Activated CD4-positive, CD25-positive, alpha-beta regulatory T cell treated with anti-CD3 and anti-CD28 coated beads, Interleukin-2, amount 50 U/mL, for 72 hours (primary cell): ENCODE data around the gene MLLT3.

ENCODE experiments used
- DNase-seq: peaks from one replicate; pipeline ENCODE4 v3.0.0; 2021

The MLLT3 gene

DNA sequence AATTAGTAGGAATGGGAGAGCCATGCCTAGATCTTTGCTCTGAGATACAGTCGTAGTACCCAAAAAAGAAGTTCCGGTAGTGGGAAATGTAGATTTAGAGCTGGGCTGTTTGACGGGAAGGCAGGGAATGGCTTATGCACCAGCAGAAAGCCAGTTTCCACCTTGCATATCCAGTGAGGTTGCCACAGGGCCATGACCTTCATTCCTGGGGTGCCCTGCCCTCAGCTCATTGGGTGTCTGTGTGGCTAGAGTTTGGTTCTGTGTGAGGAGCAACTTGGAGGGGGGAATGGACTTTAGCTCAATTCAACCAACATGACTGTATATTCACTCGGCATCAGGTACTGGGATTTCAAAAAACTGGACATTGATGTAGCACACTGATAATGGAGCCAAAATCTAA is 300.1 kb downstream of the MLLT3 start:
- no peak for DNase-seq

DNA sequence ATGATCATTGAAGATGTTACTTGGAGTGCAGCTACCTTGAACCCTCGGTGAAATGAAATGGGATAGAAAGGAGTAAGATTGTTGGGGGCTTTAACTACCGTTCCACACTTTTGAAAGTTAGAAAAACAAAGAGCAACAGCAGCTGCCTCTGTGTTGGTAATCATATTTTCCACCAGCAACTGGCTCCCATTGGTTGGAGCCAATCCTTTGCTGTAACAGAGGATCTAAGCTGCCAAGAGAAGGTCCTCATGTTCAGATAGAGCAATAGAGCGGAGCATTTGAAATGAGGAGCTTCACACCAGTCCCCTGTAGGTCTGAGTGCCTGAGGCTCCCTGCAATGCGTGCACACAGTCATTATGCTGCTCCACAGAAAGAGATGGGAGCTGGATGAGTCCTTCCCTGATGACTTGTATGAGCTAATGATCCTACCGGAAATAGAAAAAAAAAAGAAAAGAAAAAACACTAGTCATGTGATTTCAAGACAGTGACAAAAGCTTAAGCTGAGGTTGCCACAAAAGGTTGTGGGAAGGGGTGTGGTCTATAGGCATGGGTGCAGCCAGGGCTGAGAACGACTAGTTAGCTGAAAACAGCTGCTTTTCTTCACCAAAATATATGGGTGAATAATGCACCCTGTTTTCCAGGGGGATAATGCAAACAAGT is 300.7 kb downstream of the MLLT3 start:
- no peak for DNase-seq

DNA sequence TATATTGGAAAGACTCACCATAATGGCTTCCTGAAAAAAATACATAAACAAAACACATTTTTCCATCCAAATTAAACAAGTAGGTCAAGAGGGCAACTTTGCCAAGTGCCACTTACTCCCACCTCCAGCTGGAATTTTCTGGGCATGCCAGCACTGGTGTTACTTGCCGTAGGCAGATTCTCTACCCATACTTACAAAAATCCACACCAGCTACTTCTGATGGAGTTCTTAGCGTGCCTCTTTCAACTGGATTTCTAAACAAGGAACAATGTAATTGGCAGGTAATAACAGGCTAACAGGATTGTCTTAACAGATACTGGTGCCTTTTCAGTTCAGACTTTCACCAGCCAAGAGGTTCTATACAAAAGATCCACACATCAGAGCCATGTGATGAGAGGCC is 301.4 kb downstream of the MLLT3 start:
- no peak for DNase-seq

DNA sequence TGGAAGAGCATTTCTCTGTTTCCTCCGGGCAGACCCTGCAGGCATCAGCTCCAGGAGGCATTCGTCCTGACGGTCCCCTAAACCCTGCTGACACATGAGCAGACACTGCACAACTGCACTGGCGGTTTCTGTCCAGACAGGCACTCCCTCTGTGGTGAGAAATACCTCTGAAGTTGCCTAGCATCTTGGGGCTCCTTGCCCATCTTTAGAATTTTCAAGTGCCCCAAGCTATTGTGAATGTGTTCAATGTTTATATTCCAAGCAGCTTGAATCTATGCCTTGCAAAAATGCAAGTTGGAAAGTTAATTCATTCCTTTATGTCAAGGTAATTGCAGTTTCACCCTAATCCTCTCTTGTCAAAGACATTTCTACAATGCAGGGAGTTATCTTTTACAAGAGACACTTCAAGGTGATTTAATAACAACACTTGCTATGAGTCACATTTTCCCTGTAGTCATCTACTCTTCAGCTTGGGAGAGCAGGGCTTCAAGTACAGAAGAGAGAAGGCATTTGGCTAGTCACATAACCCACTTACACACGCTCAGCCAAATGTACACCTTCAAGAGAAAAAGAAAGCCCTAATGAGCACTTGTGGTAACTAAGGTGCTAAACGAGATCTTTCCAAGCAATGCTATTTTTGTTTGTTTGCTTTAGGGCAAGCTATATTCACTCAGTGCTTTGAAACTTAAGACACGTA is 302.5 kb downstream of the MLLT3 start:
- no peak for DNase-seq

DNA sequence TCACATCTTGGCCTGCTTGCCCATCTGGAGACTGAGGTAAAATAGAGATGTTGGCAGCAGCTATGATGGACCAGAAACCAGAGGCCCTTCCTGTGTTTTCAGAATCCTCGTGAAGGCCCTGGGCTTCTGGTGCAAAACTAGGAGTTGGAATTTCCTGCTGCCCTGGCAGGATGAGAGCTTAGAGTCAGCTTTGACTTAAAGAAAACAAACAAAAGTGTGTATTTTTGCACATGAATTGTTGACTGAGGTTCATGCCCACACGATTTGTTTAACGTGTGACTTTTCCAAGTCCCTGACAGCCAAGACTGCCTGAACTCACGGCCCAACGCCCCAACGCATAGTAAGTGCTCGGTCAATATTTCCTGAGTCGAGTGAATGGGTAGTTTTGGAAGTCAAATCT is 303.1 kb downstream of the MLLT3 start:
- DNase-seq: no peak

DNA sequence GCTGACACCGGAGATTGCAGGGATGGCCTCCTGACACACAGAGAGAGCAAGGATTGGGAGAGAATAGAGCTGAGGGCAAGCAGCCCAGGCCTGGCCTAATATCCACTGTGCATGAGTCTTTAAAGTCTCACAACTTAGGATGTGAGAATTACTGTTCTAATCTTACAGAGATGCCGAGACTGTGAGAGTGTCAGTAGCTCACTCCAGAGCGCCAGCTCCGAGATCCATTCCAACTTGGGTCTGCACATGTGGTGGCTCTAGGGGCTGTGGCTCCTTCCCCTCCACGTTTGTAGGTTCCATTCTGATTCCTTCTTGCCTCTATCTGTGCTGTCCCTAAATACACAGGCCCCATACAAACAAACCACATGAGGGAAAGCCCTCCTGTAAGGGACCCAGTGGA is 304.6 kb downstream of the MLLT3 start:
- no peak for DNase-seq

DNA sequence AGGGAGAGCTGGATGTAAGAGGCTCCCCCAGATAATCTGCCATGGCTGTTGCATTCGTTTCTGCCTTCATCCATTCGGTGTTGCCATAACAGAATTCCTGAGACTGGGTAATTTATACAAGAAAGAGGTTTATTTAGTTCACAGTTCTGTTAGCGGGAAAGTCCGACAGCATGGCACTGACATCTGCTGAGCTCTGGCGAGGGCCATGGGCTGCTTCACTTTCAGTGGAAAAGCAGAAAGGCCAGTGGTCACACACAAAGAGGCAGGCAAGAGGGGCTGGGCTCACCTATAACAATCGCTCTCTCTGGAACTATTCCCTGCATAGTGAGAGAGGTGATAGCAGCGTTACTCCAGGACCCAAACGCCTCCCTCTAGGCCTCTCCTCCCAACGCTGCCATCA is 305.9 kb downstream of the MLLT3 start:
- no peak for DNase-seq

DNA sequence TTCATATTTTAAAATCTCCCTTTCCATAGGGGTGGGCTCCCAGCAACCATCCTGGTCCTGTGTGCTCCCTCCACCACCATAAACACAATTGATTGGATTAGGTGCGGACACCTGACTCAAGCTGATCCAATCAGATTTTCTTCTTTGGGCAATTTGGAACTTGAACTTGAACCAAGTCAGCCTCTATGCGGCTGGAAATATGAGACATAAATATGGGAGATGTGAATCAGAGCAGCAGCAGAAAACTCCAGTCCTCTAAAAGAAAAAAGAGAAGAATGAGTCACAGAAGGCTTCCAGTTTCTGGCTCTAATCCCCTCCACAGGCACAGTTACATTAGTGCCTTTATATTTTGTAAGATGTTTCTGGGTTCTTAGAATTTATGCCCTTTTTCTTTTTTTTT is 306.6 kb downstream of the MLLT3 start:
- no peak for DNase-seq

DNA sequence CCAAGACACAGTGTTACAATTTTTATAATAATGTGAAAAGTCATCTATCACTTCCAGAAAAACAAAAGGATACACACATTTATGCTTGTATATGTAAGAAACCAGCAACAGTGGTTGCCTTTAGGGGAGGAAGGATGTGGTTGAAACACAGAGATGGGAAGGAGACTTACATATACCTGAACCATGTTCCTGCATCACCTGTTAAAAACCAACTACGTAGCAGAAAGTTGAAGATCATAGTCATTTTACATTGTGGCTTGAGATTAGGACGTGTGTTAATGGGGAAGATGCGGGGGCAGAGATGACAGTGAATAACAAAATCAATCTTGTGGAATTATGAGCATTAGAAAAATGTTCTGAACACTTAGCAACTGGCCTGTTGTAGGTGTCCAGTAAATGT is 307.3 kb downstream of the MLLT3 start:
- no peak for DNase-seq

DNA sequence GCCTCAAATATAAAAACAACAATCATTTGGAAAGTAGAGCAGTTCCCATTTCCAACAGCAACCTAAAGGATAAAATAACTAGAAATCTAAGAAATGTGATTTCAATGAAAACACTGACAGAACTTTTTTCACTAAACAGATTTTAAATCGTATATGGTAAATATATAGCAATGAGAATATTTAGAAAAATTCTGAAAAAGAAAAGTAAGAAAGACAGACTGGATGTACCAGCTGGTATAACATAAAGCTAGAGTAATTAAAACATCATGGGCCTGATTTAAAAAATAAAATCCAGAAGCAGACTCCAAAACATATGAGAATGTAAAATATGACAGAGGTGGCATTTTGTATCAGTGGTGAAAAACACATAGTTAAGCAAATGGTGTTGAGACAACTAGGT is 308.9 kb downstream of the MLLT3 start:
- no peak for DNase-seq

DNA sequence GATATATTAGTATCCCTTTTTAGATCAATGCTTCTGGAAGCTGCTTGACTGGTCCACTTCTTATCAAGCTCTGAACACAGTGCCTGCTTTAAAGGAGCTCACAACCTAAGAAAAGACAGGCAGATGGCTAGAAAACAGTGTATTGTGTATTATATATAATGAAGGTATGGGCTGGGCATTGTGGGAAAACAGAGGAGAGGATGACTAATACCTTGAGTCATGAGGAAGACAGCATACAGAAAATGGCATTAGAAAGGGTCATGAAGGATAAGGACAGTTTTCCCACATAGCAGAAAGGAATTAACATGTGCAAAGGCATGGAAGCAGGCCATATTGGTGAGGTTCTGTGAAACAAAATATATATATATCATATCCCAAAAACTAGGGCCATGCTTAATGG is 309.6 kb downstream of the MLLT3 start:
- no peak for DNase-seq

DNA sequence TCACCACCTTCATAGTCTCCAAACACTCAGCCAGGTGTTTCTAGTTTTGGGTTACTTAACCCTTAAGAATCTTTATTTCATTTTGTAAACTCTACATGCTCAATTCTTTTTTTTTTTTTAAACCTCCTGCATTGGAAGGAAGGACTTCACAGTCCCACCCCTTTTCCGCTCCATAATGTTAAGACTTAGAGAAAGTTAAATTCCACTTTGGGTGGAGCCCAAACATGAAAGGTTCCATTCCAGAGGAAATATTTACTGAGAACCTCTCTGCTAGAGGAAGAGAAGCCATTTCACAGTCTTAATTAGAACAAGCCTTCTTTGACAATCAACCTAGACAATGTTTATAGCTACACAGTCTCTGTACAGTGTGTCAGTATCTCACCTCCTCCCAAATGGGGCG is 312.3 kb downstream of the MLLT3 start:
- no peak for DNase-seq

DNA sequence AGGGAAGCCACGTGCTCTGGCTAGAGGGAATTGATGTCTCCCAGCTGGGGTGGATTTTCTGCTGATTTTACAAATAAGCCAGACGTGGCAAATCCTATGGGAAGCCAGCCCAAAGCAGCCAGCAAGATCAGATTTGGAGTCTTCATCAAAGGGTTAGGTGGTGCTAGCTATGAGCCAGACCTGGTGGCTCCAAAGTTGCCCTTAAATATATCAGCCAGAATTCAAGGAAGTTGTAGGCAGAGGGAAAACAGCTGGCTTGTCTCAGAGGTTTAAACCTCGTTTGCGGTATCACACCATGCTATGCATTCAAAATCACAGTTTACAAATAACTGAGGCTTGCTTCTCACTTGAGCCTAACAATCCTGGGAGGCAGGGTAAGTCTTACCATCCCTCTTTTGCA is 313.2 kb downstream of the MLLT3 start:
- DNase-seq: no peak

DNA sequence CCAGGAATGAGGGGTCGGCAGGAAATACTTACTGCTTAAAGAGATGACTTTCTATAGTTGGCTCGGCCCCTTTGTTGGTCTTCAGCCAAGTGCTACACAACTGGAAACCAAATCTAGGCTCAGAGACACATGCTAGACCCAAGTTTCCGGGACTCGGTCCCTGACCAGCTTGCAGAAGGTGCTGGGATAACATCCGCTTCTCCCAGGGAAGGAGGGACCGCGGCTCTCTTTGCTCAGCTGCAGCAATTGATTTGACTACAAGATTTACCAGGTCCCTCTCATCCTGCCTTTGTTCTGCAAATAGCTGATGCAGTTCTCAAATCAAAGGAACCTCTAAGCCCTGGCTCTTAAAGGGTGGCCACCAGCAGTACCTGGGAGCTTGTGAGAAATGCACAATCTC is 314.7 kb downstream of the MLLT3 start:
- DNase-seq: no peak

DNA sequence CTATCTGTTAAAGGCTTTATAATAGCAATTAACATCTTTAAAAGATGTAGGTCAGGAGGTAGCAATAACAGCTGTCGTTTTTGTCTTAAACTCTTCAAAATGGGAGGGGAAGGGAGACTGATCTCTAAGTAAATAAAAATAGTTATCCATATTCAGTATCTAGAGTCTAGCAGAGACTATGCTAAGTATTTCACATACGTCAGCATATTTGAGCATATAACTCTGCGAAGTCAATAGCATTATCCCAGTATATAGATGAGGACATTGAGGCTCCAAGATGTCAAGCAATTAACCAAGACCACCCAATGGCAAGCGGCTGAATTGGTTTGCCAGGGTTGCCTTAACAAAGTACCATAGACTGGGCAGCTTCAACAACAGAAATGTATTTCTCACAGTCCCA is 316.8 kb downstream of the MLLT3 start:
- DNase-seq: no peak

DNA sequence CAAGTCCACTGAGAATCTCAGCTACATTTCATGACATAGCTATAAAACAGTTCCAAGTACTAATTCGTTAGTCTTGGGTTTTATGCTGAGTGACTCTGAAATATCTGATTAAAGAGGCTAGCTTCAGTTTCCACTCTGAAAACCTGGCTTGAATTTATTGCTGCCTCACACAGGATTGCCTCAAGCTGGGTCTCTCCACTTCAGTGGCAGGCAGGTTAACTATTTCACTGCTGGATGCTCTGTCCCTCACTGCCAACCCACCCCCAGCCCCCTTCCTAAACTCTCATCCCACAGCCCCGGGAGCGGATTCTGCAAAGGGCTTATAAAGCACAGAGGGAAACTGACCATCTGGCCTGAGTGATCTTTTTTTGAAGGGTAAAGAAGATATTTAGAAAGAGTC is 318.3 kb downstream of the MLLT3 start:
- DNase-seq: no peak

DNA sequence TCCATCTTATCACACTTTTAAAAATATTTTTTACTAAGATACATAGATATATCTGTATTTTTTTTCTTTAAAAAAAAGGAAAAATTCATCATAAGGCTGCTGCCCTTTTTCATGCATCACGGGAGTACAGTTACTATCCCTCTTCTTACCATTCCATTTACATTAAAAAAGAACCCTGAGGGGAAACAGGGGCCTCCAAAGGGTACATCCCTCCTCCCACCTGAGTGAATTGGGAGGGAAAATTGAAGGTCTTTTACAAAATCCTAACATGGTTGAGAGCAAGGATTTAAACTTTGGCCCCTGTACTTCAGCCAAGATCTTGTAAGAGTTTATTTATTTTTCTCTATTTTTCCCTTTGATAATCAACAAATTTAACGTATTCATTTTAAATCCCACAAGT is 319.2 kb downstream of the MLLT3 start:
- DNase-seq: no peak

DNA sequence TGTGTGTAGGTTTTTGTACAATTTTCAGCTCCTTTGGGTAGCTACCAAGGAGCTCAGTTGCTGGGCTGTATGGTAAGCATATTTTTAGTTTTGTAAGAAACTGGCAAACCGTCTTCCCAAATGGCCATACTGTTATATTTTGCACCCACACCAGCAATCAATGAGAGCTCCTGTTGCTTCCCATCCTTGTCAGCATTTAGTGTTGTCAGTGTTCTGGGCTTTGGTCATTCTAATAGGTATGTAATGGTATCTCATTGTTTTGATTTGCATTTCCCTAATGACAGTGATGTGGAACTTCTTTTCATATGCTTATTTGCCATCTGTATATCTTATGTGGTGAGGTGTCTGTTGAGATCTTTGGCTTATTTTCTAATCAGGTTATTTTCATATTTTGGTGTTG is 320.1 kb downstream of the MLLT3 start:
- DNase-seq: no peak

DNA sequence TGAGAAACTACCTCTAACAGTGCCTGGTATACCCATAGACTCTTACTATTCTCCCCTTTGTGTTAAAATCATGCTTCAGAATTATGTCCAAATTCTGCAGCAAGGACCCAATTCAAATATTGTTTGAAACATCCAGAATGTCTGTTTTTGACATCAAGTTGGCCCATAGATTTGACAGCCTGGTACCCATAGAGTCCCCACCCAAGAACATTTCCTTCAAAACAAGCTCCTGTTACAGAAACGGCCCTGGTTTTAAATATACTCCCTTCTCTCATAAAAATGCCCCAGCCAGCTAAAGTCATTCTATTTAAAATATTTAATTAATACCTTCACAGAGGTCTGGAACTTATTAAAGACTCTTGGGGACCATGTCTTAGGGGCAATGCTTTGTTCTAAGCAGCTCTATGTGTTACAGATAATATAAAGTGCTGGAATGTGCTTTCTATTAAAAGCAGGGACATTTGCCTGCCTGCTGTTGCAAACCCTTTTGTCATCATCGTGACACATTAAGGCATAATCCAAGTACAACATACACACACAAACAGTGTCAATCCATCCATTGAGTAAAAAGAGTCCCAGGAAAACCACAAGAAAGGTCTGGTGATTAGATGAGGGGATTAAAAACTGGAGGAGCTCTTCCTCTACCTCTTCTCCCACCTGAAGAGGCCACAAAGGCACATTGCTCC is 321.7 kb downstream of the MLLT3 start:
- no peak for DNase-seq

DNA sequence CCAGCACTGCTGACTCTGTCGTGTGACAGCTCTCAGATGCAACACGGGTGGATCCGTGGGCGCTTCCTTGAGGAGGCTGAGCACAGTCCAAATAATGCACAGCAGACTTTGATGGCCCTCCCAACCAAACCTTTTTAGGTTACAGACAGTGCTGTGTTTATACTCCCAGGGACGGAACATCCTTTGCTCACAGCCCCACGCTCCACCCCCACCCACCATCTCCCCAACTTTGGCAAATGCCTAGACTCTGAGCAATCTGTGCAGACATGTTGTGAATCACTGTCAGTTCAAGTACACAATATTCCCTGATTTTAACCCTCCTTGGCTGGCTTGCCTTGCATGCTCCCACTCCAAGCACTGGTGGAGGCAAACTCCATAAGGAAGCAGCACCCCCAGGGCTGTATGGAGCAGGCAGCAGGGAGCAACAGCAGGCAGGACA is 324.6 kb downstream of the MLLT3 start:
- DNase-seq: no peak

DNA sequence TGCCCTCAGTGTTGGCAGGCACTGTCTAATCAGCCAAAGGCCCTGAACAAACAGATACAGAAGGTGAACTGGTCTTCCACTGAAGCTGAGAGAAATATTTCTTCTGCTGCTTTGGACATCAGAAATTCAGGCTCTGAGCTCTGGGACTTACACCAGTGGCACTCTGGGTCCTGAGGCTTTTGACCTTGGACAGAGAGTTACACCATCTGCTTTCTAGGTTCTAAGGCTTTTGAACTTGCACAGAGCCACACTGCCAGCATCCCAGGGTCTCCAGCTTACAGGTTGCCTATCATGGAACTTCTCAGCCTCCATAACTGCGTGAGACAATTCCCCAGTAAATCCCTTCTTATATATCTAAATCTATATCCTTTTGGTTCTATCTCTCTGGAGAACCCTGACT is 326.7 kb downstream of the MLLT3 start:
- no peak for DNase-seq

DNA sequence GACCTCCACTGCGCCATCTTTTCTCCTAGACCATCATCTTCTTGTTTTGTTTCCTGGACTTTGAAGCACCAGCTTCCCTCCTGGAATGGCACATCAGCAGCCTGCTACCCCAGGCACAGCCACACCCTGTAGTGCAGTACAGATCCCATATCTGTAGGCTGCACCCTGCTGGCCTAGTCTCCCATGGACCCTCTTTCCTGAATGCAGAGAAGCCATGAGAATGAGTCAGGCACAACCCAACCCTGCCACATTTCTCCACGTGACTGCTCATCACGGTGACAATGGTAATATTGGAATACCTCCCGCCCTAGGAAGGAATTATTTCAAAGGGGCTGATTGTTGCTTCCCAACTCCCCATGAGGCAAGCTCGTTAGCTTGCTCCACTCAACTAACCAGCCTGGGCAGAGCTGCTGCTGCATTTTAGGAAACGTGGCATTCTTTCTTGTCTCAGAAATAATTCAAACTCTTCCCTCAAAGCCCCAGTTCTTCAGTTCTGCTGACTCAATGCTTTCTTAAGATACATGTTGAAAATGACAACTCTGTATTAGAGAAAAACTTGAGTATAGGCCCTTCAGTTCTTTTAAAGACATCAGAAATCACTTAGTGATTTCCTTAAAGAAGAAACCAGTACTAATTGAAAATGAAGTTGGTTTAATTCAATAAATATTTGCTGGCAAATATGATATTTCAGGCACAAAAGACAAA is 328.1 kb downstream of the MLLT3 start:
- no peak for DNase-seq

DNA sequence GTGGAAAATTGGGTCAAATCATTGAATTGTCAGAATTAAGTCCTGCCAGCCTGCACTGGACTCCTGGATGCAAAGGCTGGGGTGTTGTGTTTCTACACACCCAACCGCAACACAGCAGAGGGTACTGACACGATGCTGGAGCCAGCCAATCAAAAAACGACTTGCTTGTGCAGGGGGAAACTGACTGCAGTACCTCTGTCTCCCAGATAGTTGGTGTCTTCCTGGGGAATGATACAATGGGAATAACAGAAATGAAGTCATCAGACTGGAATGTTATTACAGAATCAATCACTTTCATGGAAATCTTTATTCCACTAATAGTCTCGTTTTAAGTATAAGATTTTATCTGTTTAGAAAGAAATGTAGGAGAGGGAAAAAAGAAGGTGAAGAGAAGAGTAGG is 330.3 kb downstream of the MLLT3 start:
- no peak for DNase-seq
